GM18505 (cell line): ENCODE data around the gene TEX2.
"Not testable (repeated sequence)": the region's sequence is repeated elsewhere in the genome, so short reads cannot be mapped to it uniquely, and the experiment has no call there.

Experiments
- ATAC-seq: cut with Tn5 transposase; IDR thresholded peaks from one replicate; pipeline ENCODE4 v1.9.1; 2021; ENCODE audit not compliant: unreplicated experiment
- POLR2A ChIP-seq: IDR thresholded peaks from 4 replicates; pipeline ENCODE4 v1.6.1; 2011; ENCODE audit warnings: borderline replicate concordance; ENCODE audit not compliant: insufficient read depth, insufficient read length; ENCODE audit errors: extremely low read depth

Gene TEX2

DNA sequence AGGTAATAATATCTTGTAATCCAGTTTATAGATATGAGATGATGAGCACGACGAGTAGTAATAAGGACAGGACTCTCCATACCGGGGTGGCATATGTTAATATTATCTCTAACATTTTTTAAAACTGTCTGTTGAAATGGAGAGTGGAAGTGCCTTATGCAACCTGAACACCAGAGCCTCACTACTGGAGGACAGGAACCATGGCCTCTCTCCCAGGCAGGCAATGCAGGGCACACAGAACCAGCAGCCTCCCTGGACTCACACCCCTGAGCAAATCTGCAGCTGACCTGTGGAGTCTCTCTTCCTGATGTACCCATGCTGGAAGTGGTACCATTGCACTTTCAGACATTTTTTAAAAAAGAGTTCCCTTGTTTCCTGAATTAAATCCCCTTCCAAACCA, 78.0 kb downstream of the TEX2 start:
- no peak for ATAC-seq
- TF ChIP-seq POLR2A = no peak

DNA sequence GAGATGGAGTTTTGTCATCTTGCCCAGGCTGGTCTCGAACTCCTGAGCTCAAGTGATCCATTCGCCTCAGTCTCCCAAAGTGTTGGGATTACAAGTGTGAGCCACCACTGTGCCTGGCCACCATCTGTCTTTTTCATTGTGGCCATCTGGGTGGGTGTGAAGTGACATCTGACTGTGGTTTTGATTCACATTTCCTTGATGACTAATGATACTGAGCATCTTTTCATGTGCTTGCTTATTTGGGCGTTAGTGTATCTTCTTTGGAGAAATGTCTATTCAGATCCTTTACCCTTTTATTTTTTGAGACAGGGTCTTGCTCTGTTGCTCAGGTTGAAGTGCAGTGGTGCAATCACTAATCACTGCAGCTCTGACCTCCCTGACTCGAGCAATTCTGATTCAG, 79.2 kb downstream of the TEX2 start:
- no peak for ATAC-seq
- TF ChIP-seq POLR2A = no peak

GRCh38 chr17:64182325-64183012, 80.6 kb downstream of the TEX2 start:
- TF ChIP-seq POLR2A = no peak

DNA sequence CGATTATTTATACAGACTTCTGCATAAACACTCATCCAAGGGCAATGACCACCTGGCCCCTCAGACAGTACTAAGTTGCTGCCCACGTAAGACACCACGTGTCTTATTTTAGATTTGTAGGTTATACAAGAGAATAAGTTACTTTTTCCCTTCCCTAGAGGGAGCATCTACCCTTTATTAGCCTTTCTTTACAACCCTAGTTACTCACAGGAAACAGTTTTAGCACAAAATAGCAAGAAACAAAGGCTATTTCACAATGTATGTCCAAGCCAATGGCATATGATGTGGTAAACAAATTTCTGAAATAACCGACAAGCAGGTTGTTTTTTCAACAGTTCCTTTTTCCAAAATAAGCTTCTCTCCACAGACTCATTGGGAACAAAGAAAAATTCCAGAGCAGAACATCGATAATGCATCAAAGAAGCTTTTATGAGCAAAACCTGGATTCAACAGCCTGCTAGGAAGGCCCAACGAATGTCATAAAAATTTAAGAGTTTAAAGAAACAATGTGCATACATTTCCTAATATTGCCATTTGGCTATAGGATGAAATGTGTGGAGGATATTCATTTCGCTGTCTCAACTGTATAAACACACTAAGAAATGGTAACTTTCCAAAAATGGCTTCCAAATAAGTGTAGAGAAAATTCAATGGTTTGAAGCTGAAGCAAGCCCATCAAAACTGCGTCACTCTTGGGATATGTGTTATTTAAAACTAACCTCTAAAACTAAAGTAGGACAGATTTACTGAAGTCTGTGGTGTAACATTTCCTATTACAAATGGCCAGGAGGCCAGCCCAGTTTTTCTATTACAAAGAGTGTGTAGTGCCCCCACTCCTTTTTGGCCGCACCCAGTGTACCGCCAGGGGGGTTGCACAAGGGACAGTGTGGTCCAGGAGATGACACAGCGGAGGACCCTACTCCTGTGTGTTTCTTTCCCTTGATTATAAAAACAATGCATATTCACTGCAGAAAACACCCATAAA, 82.7 kb downstream of the TEX2 start:
- TF ChIP-seq POLR2A = no peak
- ATAC-seq = no peak

More at GRCh38 chr17:64182325-64183012, 80.6 kb downstream of the TEX2 start:
- no peak for ATAC-seq

- not testable (repeated sequence) for ATAC-seq
These were observed 84.0 kb downstream of the TEX2 start for GRCh38 chr17:64179024-64179423.

DNA sequence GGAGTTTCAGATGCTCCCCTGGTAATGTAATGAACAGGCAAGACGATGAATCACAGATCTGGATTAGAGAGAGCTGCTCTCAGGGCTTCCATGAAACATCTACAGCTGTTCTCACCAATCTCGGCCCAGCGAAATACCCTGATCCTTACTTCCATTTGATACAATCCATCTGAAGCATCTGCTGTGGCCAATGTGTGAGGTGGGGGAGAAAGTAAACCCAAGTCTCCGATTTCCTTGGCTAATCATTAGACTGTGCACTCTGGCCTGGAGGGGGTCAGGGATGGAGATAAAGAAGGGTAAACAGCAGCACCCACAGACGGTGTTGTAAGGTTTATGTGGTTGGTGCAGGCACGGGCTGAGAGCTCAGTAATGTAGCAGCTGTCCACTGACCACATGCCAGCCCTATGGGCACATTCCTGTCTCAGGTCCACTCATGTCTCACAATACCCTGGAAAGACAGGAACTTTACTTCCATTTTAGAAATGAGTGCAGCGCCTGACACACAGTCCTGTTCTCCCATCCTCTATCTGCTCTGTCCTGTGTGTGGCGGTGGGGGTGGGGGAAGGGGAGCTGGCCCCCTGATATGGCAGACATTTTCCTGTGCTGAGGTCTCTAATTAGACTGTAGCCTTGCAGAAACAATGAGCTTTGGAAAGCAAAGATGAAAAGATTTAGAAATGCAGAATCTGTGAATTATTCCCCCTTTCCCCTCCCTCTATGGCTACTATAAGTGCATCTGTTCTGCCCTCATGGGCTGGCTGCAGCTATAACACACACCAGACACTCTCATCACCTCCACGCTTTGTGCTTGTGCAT, 84.8 kb downstream of the TEX2 start:
- ATAC-seq = no peak
- TF ChIP-seq POLR2A = no peak

DNA sequence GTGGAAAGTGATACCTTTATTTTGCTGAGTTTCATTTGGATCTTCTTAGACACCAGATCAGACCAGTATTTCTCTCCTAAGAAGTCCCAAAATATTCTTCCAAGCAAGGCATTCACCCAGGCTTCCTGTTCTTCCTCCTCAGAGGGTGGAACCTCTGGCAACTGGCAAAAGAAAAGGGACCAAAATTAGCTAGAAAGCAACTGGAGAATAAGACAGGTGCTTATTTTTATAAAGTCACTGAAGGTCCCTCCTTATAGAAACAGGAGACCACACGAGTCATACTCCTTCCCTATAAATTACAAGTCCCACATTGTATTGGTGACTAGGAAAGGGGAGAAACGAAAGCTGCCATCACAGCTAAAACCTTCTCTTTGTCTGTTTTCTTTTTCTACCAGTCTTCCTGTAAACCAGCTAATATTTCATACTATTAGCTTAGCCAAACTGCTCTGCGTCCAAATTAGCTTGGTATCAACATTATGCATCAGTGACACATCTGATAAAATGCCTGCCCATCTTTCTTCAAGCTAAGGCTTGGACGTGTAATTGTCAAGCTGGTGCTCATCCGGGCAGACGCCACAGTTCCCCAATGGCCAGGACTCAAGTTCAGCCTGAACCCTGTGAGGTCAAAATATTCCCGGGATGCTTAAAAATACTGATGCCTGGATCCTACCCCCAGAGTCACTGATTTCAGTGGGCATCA, 85.6 kb downstream of the TEX2 start:
- TF ChIP-seq POLR2A = no peak
- ATAC-seq = no peak

GRCh38 chr17:64176556-64176955, 86.5 kb downstream of the TEX2 start:
- TF ChIP-seq POLR2A = no peak
- no peak for ATAC-seq

DNA sequence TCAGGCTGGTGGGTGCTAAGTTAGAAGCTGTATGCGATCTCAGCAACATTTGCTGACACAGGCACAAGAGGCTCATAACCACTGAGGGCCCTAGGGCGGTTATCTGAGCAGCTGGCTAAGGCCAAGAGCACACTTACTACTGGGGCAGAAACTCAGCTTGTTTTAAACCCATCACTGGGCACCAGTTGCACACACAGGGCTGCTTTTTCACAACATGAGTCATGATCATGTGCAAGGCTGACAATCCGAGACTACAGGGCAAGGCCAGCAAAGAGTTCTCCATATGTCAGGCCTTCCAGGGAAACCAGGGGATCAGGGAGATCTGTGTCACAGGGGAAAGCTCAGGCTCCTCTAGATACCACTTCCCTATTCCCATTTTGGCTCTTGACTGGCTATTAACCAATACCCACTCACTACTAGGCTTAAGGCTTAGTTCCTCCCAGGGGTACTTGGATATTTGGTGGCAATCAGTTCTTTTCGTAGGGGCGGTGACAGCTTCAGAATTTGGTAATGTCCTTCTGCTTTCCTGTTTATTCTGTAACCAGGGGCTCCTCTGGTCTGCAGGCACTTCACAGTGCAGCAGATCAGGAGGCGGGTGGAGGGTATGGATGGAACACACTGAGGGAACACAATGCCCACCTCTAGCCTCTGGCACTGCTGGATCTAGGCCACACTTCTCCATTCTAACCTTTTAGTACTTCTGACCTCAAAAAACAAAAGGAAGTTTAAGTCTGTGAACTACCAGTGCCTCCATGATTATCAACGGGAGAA, 88.2 kb downstream of the TEX2 start:
- ATAC-seq = no peak

GRCh38 chr17:64173646-64174045, 89.4 kb downstream of the TEX2 start:
- no peak for TF ChIP-seq POLR2A
- no peak for ATAC-seq

More for the DNA sequence above, 88.2 kb downstream of the TEX2 start:
- no peak for TF ChIP-seq POLR2A

DNA sequence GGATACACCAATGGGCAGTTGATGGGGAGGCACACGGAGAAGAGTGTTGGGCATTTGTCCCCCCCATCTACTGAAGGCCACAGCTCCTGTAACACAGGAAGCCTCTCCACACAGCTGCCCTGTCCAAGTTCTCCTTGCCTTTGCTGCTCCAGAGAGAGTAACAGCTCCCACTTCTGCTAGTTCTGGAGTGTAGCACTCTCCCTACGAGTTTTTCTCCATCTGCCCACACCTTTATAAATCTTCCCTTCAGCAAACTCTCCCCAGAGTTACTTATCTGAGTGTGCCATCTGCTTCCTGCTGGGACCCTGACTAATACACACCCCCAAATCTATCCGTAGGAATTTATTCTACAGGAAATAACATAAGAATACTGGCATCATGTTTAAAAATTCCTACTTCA, 90.5 kb downstream of the TEX2 start:
- ATAC-seq = no peak
- TF ChIP-seq POLR2A = no peak

DNA sequence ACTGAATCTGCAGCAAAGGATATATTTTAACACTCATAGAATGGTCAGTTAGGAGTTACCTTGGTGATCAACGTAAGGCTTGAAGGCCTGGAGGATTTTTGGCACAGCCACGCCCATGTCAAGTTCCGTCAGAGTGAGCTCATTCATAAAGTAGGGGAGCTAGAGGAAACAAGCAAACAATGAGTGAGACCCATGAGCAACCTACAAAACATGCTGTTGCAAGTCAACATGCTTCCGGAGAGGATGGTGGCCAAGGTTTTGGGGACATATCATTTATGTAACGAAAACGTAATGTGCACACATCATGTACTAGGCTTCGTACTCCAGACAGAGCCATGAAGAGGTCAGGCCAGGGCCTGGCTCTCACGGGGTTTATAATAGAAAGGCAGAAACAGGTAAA, 92.0 kb downstream of the TEX2 start:
- no peak for ATAC-seq
- TF ChIP-seq POLR2A = no peak
